Suprapubic skin (tissue), 4 donors: ENCODE measurements around the gene SND1. TPM values are rescaled to one million over a fixed set of nuclear protein-coding genes. Genes with fewer than 3 reads are reported as not detected.
"Not testable (repeated sequence)": the region's sequence is repeated elsewhere in the genome, so short reads cannot be mapped to it uniquely, and the experiment has no call there.

Experiments
- DNase-seq, 2 donors: peaks; one replicate each; pipeline ENCODE4 v3.0.0-alpha.2; 2019; ENCODE audit warnings: low spot score in 2 of 2
- H3K27ac ChIP-seq: fragments of 200-600 bp; sonication (generic); one replicate; pipeline ENCODE4 v1.5.1; 2019
- H3K27me3 ChIP-seq: fragments of 200-600 bp; sonication (generic); one replicate; pipeline ENCODE4 v1.5.1; 2019
- H3K36me3 ChIP-seq: fragments of 200-600 bp; sonication (generic); one replicate; pipeline ENCODE4 v1.5.1; 2019
- H3K4me1 ChIP-seq: fragments of 200-600 bp; sonication (generic); one replicate; pipeline ENCODE4 v1.5.1; 2019
- H3K4me3 ChIP-seq: fragments of 200-600 bp; sonication (generic); one replicate; pipeline ENCODE4 v1.5.1; 2019; ENCODE audit warnings: mild to moderate bottlenecking
- H3K9me3 ChIP-seq: fragments of 200-600 bp; sonication (generic); one replicate; pipeline ENCODE4 v1.5.1; 2019
- CTCF ChIP-seq, 2 donors: fragments of 200-600 bp in 1 of 2; fragments of 450-650 bp in 1 of 2; sonication (generic) in 1 of 2; IDR thresholded peaks; one replicate each; pipeline ENCODE4 v1.5.1; 2016 to 2019; ENCODE audit warnings: antibody characterized with exemption in 2 of 2, mild to moderate bottlenecking in 1 of 2, moderate library complexity in 1 of 2
- EP300 ChIP-seq: sonication (generic); formaldehyde crosslinking; IDR thresholded peaks from one replicate; pipeline ENCODE4 v1.6.1; 2017; ENCODE audit warnings: antibody characterized with exemption
- POLR2A ChIP-seq, 2 donors: fragments of 450-650 bp; IDR thresholded peaks; one replicate each; pipeline ENCODE4 v1.6.1; 2017; ENCODE audit warnings: antibody characterized with exemption in 2 of 2, mild to moderate bottlenecking in 2 of 2, moderate library complexity in 2 of 2
- POLR2AphosphoS5 ChIP-seq, 3 donors: sonication (generic); formaldehyde crosslinking; IDR thresholded peaks; one replicate each; pipeline ENCODE4 v1.6.1; 2017; ENCODE audit warnings: antibody characterized with exemption in 3 of 3
- WGBS: methylation state at CpG from one replicate; pipeline ENCODE4 v1.1.5; 2018; 5-methylcytosine and 5-hydroxymethylcytosine counted together
- total RNA-seq, 4 donors: library from RNA; depleted of rRNA; stranded (reverse); fragments of >200 nt; gene quantifications; one replicate each; pipeline ENCODE4 v1.1.0, GENCODE V29; 2016

SND1 gene
- total RNA-seq, 4 donors from 2014 or later = 72.2 to 99.8 (median 77.2) TPM

GRCh38 chr7:127832592-127832991 is 180.6 kb downstream of the SND1 start:
- peaks cover 5% of the 10 kb centered on the region for H3K4me1 ChIP-seq
- H3K27ac ChIP-seq = no peak overlapping the region
- TF ChIP-seq POLR2AphosphoS5 (IDR thresholded peaks at IDR 0.05) (no peak), CTCF (IDR thresholded peaks at IDR 0.05) (no peak), POLR2A (IDR thresholded peaks at IDR 0.05) (no peak), EP300 (no peak)
- no peak overlapping the region for H3K4me3 ChIP-seq
- no peaks in the 10 kb centered on the region for H3K9me3 ChIP-seq
- no peak for DNase-seq
- no peaks in the 10 kb centered on the region for H3K36me3 ChIP-seq
- no peaks in the 10 kb centered on the region for H3K27me3 ChIP-seq
- 91% methylated on average over 7 of the region's 7 CpGs for WGBS

- Histone ChIP-seq H3K36me3 (no peaks in the 10 kb centered on the region), H3K27ac (no peak overlapping the region), H3K9me3 (no peaks in the 10 kb centered on the region), H3K4me3 (no peak overlapping the region), H3K4me1 (peaks cover 5% of the 10 kb centered on the region), H3K27me3 (no peaks in the 10 kb centered on the region)
- no peak for DNase-seq
- no peak for TF ChIP-seq POLR2A (IDR thresholded peaks at IDR 0.05)
- no peak for TF ChIP-seq CTCF (IDR thresholded peaks at IDR 0.05)
- no peak for TF ChIP-seq EP300
- TF ChIP-seq POLR2AphosphoS5 (IDR thresholded peaks at IDR 0.05) = no peak
- 84% methylated on average over 1 of the region's 1 CpG for WGBS
Observed at GRCh38 chr7:127833641-127834040, 181.6 kb downstream of the SND1 start.

- Histone ChIP-seq H3K4me3 (no peak overlapping the region), H3K9me3 (no peaks in the 10 kb centered on the region), H3K36me3 (no peaks in the 10 kb centered on the region), H3K27ac (no peak overlapping the region), H3K27me3 (no peaks in the 10 kb centered on the region), H3K4me1 (peaks cover 5% of the 10 kb centered on the region)
- no peak for DNase-seq
- TF ChIP-seq EP300 (no peak), POLR2AphosphoS5 (IDR thresholded peaks at IDR 0.05) (no peak), CTCF (IDR thresholded peaks at IDR 0.05) (no peak), POLR2A (IDR thresholded peaks at IDR 0.05) (no peak)
- 90% methylated on average over 4 of the region's 4 CpGs for WGBS
Observed at GRCh38 chr7:127835679-127836078, 183.7 kb downstream of the SND1 start.

GRCh38 chr7:127837816-127838410 is 185.9 kb downstream of the SND1 start:
- H3K4me1 ChIP-seq, H3K27ac ChIP-seq, DNase-seq, H3K36me3 ChIP-seq, H3K27me3 ChIP-seq, H3K9me3 ChIP-seq, H3K4me3 ChIP-seq: not testable (repeated sequence)
- WGBS = 95% methylated on average over 7 of the region's 7 CpGs

- no peak for DNase-seq
- WGBS = 86% methylated on average over 10 of the region's 10 CpGs
- Histone ChIP-seq H3K27ac (no peak overlapping the region), H3K36me3 (no peaks in the 10 kb centered on the region), H3K4me3 (no peak overlapping the region), H3K4me1 (no peaks in the 10 kb centered on the region), H3K9me3 (no peaks in the 10 kb centered on the region), H3K27me3 (no peaks in the 10 kb centered on the region)
- TF ChIP-seq POLR2A (IDR thresholded peaks at IDR 0.05) = no peak
- no peak for TF ChIP-seq POLR2AphosphoS5 (IDR thresholded peaks at IDR 0.05)
- no peak for TF ChIP-seq CTCF (IDR thresholded peaks at IDR 0.05)
- TF ChIP-seq EP300 = no peak
Observed at GRCh38 chr7:127838816-127839415, 186.9 kb downstream of the SND1 start.
